ENCODE measurements around the gene ADARB1.
"Not testable (repeated sequence)": the region's sequence is repeated elsewhere in the genome, so short reads cannot be mapped to it uniquely, and the experiment has no call there.

Gene ADARB1

DNA sequence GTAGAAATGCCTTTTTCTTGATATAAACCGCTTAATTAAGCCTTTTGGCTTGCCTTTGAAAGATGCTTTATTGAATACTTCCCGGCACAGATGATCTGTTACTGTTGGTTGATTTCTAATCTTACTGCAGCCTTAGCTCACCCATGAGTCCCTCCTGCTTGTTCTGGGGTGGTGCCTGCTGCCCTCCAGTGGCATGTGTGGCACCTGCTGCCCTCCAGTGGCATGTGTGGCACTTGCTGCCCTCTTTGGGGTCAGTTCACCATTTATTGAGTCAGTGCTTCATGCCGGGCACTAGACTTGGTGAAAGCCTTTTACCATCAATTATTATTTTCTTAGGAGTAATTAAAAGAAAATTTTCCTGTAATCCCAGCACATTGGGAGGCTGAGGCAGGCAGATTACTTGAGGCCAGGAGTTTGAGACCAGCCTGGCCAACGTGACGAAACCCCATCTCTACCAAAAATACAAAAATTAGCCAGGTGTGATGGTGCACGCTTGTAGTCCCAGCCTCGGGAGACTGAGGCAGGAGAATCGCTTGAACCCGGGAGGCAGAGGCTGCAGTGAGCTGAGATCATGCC is 54.3 kb downstream of the ADARB1 start:
- Mint-ChIP-seq H3K36me3 (ENCODE audit: low read depth) (no peaks in the 10 kb centered on the region), H3K4me3 (no peak overlapping the region), H3K27me3 (ENCODE audit: low read depth, poor library complexity) (peaks cover 14% of the 10 kb centered on the region), H3K4me1 (peaks cover 34% of the 10 kb centered on the region), H3K9me3 (no peaks in the 10 kb centered on the region), H3K27ac (no peak overlapping the region)
- DNase-seq, result peak; percentile 53
- TF ChIP-seq, protein P1, sequence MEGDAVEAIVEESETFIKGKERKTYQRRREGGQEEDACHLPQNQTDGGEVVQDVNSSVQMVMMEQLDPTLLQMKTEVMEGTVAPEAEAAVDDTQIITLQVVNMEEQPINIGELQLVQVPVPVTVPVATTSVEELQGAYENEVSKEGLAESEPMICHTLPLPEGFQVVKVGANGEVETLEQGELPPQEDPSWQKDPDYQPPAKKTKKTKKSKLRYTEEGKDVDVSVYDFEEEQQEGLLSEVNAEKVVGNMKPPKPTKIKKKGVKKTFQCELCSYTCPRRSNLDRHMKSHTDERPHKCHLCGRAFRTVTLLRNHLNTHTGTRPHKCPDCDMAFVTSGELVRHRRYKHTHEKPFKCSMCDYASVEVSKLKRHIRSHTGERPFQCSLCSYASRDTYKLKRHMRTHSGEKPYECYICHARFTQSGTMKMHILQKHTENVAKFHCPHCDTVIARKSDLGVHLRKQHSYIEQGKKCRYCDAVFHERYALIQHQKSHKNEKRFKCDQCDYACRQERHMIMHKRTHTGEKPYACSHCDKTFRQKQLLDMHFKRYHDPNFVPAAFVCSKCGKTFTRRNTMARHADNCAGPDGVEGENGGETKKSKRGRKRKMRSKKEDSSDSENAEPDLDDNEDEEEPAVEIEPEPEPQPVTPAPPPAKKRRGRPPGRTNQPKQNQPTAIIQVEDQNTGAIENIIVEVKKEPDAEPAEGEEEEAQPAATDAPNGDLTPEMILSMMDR (IDR thresholded peaks at IDR 0.05), result peak; percentile 65

DNA sequence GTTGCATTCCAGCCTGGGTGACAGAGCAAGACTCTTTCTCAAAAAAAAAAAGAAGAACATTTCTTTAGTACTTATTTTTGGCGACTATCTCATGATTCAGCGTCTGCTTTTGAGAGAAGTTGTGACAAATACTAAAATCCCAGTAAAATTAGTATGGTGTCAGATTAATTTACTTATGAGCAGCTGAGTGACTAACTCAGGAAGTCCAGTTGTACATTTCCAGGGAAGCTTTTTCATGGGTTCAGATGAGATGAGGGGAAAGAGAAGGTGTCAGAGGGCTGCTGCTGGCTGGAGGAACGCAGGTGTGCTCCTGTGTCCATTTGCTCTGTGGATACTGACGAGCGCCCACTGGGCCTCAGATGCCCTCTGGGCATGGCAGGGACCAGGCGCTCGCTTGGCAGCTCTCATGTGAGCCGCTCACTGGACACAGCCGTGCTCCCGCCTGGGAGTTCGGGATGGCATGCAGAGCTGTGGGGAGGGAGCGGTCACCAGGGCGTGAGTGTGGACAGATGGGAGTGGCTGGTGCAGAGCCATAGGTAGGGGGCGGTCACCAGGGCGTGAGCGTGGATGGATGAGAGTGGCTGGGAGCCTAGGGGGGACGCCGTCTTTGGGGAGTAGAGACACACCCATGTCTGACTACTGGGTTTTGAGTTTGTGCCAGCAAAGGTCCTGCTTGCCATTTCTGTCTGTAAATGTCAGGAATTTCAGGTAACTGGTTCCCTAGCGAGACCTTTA is 55.0 kb downstream of the ADARB1 start:
- Mint-ChIP-seq H3K27me3 (ENCODE audit: low read depth, poor library complexity) (peaks cover 14% of the 10 kb centered on the region), H3K36me3 (ENCODE audit: low read depth) (no peaks in the 10 kb centered on the region), H3K4me3 (no peak overlapping the region), H3K27ac (no peak overlapping the region), H3K9me3 (no peaks in the 10 kb centered on the region), H3K4me1 (peaks cover 34% of the 10 kb centered on the region)
- TF ChIP-seq, protein P1 (IDR thresholded peaks at IDR 0.05), result no peak
- DNase-seq, result no peak

DNA sequence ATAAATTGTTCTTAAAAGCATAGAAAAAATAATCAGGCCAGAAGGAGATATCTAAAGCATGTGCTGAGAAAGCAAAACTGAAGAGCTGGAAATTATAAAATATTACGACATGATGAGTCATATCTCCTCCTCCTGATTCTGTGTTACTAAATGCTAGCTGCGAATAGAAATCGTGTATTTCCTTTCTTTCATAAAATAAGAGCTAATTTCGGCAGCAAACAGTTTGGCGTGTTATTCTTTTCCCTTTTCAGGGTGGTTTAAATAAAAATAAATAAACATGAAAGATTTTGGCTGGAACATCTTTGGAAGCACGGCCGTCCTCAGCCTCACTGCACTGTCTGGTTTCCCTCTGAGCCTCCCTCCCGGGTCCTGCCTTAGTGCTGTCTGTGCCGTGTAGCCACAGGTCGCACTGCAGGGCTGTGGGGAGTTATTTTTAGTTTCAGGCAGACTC is 56.0 kb downstream of the ADARB1 start:
- H3K4me3 Mint-ChIP-seq, result no peak overlapping the region
- peaks cover 37% of the 10 kb centered on the region for H3K4me1 Mint-ChIP-seq
- TF ChIP-seq, protein P1 (IDR thresholded peaks at IDR 0.05), result no peak
- DNase-seq, result no peak
- peaks cover 16% of the 10 kb centered on the region for H3K27me3 Mint-ChIP-seq (ENCODE audit: low read depth, poor library complexity)
- no peaks in the 10 kb centered on the region for H3K9me3 Mint-ChIP-seq
- no peak overlapping the region for H3K27ac Mint-ChIP-seq
- H3K36me3 Mint-ChIP-seq (ENCODE audit: low read depth), result no peaks in the 10 kb centered on the region

DNA sequence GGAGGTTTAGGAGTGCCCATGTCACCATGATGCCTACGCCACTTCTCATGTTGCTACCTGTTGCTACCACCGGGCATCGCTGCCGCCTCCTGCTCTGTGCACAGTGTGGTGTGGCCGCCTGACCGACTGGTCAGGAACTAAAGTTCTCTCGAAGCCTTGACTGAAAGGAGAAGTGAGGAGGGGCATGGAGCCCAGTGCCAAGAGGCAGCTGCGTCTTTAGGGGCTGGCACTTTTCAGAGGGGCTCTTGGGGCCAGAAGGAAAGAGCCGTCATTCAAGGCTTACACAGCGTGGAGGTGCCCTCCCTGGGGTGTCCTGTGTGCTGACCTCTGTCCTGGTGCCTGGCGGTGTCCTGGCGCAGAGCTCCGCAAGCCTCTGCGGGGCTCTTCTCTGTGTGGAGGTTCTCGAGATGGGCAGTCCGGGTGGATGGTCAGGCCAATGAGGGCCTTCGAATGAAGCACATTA is 57.2 kb downstream of the ADARB1 start:
- no peak for DNase-seq
- Mint-ChIP-seq H3K36me3 (ENCODE audit: low read depth) (no peaks in the 10 kb centered on the region), H3K9me3 (no peaks in the 10 kb centered on the region), H3K4me1 (peaks cover 38% of the 10 kb centered on the region), H3K27me3 (ENCODE audit: low read depth, poor library complexity) (peaks cover 17% of the 10 kb centered on the region), H3K4me3 (no peak overlapping the region), H3K27ac (no peak overlapping the region)
- TF ChIP-seq, protein P1 (IDR thresholded peaks at IDR 0.05), result no peak

DNA sequence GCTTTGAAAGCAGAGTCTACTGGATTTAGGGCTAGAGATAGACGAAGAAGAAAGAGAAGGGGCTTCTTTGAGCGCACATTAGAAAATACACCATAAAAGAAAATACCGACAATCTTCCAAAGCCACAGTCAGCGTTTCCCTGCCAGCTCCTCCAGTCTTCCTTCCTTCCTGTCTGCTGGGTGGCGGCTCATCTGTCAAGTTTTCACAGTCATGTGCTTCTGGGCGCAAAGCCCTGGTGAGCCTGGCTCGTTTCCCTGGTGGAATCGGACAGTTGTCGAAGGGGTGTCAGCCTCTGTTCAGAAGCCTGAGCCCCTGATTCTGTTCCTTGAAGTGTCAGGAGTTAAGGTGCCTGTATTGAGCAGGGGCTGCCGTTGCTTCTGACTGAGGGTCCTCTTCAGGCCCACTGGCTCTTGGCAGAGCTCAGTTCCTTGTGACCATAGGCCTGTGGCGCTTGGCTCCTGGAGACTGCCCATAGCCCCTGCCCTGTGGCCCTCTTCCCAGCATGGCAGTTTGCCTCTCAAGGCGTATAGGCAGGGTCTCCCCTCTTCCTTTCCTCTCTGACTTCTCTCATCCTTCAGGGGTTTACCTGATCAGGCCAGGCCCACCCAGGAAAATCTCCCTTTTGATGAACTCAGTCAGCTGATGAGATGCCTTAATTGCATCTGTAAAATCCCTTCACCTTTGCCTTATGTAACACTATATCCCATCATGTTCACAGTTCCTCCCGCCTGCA is 58.6 kb downstream of the ADARB1 start:
- Mint-ChIP-seq H3K9me3 (no peaks in the 10 kb centered on the region), H3K27ac (no peak overlapping the region), H3K27me3 (ENCODE audit: low read depth, poor library complexity) (peaks cover 20% of the 10 kb centered on the region), H3K4me1 (peaks cover 43% of the 10 kb centered on the region), H3K4me3 (no peak overlapping the region), H3K36me3 (ENCODE audit: low read depth) (no peaks in the 10 kb centered on the region)
- no peak for DNase-seq
- TF ChIP-seq, protein P1 (IDR thresholded peaks at IDR 0.05), result no peak

DNA sequence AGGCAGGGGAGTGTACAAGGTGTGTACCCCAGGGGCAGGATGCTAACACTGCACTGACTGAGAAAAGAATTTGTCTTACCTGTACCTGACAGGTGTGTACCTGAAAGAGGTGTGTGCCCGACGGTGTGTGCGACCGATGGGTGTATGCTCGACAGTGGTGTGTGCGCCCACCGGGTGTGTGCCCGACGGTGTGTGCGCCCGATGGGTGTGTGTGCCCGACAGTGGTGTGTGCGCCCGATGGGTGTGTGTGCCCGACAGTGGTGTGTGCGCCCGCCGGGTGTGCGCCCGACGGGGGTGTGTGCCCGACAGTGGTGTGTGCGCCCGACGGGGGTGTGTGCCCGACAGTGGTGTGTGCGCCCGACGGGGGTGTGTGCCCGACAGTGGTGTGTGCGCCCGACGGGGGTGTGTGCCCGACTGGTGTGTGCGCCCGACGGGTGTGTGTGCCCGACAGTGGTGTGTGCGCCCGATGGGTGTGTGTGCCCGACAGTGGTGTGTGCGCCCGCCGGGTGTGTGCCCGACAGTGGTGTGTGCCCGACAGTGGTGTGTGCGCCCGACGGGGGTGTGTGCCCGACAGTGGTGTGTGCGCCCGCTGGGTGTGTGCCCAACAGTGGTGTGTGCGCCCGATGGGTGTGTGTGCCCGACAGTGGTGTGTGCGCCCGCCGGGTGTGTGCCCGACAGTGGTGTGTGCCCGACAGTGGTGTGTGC is 59.3 kb downstream of the ADARB1 start:
- peaks cover 50% of the 10 kb centered on the region for H3K4me1 Mint-ChIP-seq
- H3K9me3 Mint-ChIP-seq; DNase-seq; H3K36me3 Mint-ChIP-seq (ENCODE audit: low read depth); H3K27ac Mint-ChIP-seq; H3K4me3 Mint-ChIP-seq: not testable (repeated sequence)
- peaks cover 20% of the 10 kb centered on the region for H3K27me3 Mint-ChIP-seq (ENCODE audit: low read depth, poor library complexity)
